Subcutaneous adipose tissue (tissue), 4 donors: ENCODE measurements around the gene KRTDAP. TPM values are rescaled to one million over a fixed set of nuclear protein-coding genes. Genes with fewer than 3 reads are reported as not detected.

Experiments
- total RNA-seq, 4 donors: library from RNA; depleted of rRNA; stranded (reverse); fragments of >200 nt; gene quantifications; one replicate each; pipeline ENCODE4 v1.1.0, GENCODE V29; 2016
- TF ChIP-seq, protein P1 (sequence below): fragments of 450-650 bp; IDR thresholded peaks from one replicate; pipeline ENCODE4 v1.5.1; 2016; ENCODE audit warnings: low read depth, mild to moderate bottlenecking, control low read depth, antibody characterized with exemption, moderate library complexity

Gene KRTDAP
- total RNA-seq: not detected

- TF ChIP-seq, protein P1, sequence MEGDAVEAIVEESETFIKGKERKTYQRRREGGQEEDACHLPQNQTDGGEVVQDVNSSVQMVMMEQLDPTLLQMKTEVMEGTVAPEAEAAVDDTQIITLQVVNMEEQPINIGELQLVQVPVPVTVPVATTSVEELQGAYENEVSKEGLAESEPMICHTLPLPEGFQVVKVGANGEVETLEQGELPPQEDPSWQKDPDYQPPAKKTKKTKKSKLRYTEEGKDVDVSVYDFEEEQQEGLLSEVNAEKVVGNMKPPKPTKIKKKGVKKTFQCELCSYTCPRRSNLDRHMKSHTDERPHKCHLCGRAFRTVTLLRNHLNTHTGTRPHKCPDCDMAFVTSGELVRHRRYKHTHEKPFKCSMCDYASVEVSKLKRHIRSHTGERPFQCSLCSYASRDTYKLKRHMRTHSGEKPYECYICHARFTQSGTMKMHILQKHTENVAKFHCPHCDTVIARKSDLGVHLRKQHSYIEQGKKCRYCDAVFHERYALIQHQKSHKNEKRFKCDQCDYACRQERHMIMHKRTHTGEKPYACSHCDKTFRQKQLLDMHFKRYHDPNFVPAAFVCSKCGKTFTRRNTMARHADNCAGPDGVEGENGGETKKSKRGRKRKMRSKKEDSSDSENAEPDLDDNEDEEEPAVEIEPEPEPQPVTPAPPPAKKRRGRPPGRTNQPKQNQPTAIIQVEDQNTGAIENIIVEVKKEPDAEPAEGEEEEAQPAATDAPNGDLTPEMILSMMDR: no peak
Observed at GRCh38 chr19:35490364-35490763, at the start of gene KRTDAP. TSS of gene KRTDAP (minus strand) at chr19:35490464. CDS start at chr19:35490442, 22 bp downstream.

DNA sequence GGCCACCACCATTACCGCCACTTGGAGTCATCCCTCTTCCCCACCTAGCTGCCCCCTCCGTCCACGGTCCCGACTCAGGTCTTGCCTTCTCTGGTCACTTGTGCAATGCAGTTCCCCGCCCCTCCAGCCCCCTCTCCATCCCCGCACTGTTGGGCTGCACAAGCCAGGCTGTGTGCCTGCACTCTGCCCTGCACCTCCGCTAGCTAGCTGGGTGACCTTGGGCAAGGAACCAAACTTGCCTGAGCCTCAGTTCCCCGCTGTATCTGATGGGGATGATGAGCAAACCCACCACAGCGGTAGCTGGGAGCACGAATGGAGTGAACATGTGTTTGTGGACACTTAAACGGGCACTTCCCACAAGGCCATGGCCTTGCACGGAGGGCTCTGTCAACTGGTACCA, 49.6 kb upstream of the KRTDAP start:
- TF ChIP-seq, protein P1: no peak

DNA sequence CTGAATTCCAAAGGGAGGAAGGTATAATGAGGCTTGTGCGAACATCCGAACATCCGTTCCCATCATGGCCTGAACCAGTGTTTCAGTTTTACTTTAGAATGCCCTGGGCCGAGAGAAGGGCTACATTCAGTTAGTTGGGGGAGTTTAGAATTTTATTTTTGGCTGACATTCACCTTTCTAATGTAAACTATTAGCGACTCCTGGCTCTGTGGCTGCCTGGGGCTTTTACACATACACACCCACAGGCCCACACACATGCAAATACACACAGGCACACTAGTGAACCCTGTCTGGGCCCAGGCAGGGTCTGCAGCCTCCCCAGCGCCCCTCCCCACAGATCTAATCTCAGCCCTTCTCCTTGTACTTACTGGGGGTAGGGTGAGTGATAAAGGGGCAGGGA, 49.0 kb upstream of the KRTDAP start:
- TF ChIP-seq, protein P1: no peak

- TF ChIP-seq, protein P1: no peak
Observed at GRCh38 chr19:35534803-35535480, 44.7 kb upstream of the KRTDAP start.

GRCh38 chr19:35533822-35534392, 43.6 kb upstream of the KRTDAP start:
- TF ChIP-seq, protein P1: no peak

DNA sequence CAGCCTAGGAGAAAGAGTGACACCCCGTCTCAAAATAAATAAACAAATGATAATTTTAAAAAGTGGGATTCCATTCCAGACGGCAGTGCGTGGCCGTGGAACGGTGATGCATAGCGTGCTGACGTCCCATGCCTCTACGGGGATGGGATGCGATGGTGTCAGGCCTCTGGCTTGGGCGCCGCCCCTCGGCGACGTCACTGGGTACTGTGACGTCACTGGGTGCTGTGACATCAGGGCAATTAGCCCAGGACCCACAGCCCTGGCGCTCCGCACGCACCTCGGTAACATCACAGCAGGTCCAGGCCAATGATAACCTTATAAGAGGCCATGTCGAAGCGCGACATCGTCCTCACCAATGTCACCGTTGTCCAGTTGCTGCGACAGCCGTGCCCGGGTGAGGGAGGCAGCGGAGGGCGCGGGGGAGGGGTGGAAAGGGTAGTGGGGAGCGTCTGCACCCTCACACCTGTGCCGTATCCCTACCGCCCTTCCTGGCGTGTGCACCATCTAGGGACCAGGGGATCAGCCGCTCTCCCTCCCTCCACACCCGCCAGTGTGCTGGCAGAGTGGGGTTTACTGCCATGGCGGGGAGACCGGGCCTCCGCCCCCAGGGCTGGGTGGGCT, 43.0 kb upstream of the KRTDAP start, which contains the start of gene GAPDHS:
Gene GAPDHS (plus strand): TSS at position 256 of the 621 bp plus-strand sequence. CDS start 72 bp downstream, at position 328.
- TF ChIP-seq, protein P1: no peak

GRCh38 chr19:35531291-35531690, 41.0 kb upstream of the KRTDAP start:
- TF ChIP-seq, protein P1: no peak
